Measurements from ENCODE around the gene ABCD4.

ABCD4 gene

GRCh38 chr14:74238974-74239847 is 63.5 kb downstream of the ABCD4 start, which contains the start of gene VSX2:
VSX2 (plus strand) TSS chr14:74239449; CDS start chr14:74239562, 113 bp downstream.
- H3K4me1 ChIP-seq (ENCODE audit: insufficient read depth, poor library complexity, severe bottlenecking): no peaks in the 10 kb centered on the region
- TF ChIP-seq, protein P1, sequence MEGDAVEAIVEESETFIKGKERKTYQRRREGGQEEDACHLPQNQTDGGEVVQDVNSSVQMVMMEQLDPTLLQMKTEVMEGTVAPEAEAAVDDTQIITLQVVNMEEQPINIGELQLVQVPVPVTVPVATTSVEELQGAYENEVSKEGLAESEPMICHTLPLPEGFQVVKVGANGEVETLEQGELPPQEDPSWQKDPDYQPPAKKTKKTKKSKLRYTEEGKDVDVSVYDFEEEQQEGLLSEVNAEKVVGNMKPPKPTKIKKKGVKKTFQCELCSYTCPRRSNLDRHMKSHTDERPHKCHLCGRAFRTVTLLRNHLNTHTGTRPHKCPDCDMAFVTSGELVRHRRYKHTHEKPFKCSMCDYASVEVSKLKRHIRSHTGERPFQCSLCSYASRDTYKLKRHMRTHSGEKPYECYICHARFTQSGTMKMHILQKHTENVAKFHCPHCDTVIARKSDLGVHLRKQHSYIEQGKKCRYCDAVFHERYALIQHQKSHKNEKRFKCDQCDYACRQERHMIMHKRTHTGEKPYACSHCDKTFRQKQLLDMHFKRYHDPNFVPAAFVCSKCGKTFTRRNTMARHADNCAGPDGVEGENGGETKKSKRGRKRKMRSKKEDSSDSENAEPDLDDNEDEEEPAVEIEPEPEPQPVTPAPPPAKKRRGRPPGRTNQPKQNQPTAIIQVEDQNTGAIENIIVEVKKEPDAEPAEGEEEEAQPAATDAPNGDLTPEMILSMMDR (IDR thresholded peaks at IDR 0.05; ENCODE audit: poor library complexity, severe bottlenecking): no peak
- no peaks in the 10 kb centered on the region for H3K9me3 ChIP-seq (ENCODE audit: severe bottlenecking)
- ATAC-seq (ENCODE audit: low read depth) (no peak), DNase-seq (ENCODE audit: low spot score) (peak; percentile 69)
- peaks cover 83% of the 10 kb centered on the region for H3K27me3 ChIP-seq (ENCODE audit: insufficient read depth, poor library complexity, severe bottlenecking)
- H3K4me3 ChIP-seq (ENCODE audit: severe bottlenecking): no peak within 1 kb of the TSS
- H3K36me3 ChIP-seq (ENCODE audit: low read depth): no peaks in the 10 kb centered on the region
- H3K27ac ChIP-seq (ENCODE audit: poor library complexity, severe bottlenecking): no peak within 1 kb of the TSS

GRCh38 chr14:74237441-74237840 is 65.3 kb downstream of the ABCD4 start:
- DNase-seq (ENCODE audit: low spot score) (no peak), ATAC-seq (ENCODE audit: low read depth) (no peak)
- Histone ChIP-seq H3K9me3 (ENCODE audit: severe bottlenecking) (no peaks in the 10 kb centered on the region), H3K4me3 (ENCODE audit: severe bottlenecking) (no peak overlapping the region), H3K27me3 (ENCODE audit: insufficient read depth, poor library complexity, severe bottlenecking) (peaks cover 70% of the 10 kb centered on the region), H3K4me1 (ENCODE audit: insufficient read depth, poor library complexity, severe bottlenecking) (no peaks in the 10 kb centered on the region), H3K36me3 (ENCODE audit: low read depth) (no peaks in the 10 kb centered on the region), H3K27ac (ENCODE audit: poor library complexity, severe bottlenecking) (no peak overlapping the region)
- TF ChIP-seq, protein P1 (IDR thresholded peaks at IDR 0.05; ENCODE audit: poor library complexity, severe bottlenecking): no peak
